ENCODE results near the gene OR2Z1. TPM values are rescaled to one million over a fixed set of nuclear protein-coding genes. Genes with fewer than 3 reads are reported as not detected.

Gene OR2Z1
- polyA plus RNA-seq, 1 donor (not counting 4 experiments of a cell fraction or from before 2014, with no cell fraction given), result not detected

GRCh38 chr19:8700956-8701355 lies 20.5 kb upstream of the OR2Z1 start:
- H3K79me2 ChIP-seq (ENCODE audit: control insufficient read depth, insufficient read depth, low read length), result no peaks in the 10 kb centered on the region
- no peak for DNase-seq (ENCODE audit: low read depth, low spot score)
- no peaks in the 10 kb centered on the region for H4K20me1 ChIP-seq (ENCODE audit: control insufficient read depth, extremely low read depth, insufficient read depth, low read length)
- H3K4me2 ChIP-seq (ENCODE audit: control insufficient read depth, extremely low read depth, insufficient read depth, low read depth, low read length), result no peak overlapping the region
- TF ChIP-seq EZH2 (IDR thresholded peaks at IDR 0.05; ENCODE audit: low read length) (no peak), CTCF (optimal IDR thresholded peaks at IDR 0.05 in 1 of 3, IDR thresholded peaks at IDR 0.05 in 1 of 3, conservative IDR thresholded peaks at IDR 0.05 in 1 of 3; ENCODE audit: extremely low read depth in 1 of 3, insufficient read depth in 2 of 3, low read length in 3 of 3) (no peak)
- FAIRE-seq, result no peak
- H3K27ac ChIP-seq (ENCODE audit: control insufficient read depth, insufficient read depth, low read length), result no peak overlapping the region
- dilution Hi-C loops (cut with MboI; ENCODE audit: extremely low pct_ligation_motif_present, low sequenced_read_pairs), result no loop called here
- no peak overlapping the region for H2AFZ ChIP-seq (ENCODE audit: control insufficient read depth, low read length)
- no peaks in the 10 kb centered on the region for H3K27me3 ChIP-seq (ENCODE audit: control insufficient read depth, extremely low read depth, insufficient read depth, low read length)
- no peaks in the 10 kb centered on the region for H3K4me1 ChIP-seq (ENCODE audit: control insufficient read depth, extremely low read depth, insufficient read depth, low read length)
- H3K4me3 ChIP-seq (ENCODE audit: control insufficient read depth in 2 of 3, extremely low read depth in 1 of 3, insufficient read depth in 2 of 3, low read depth in 1 of 3, low read length in 3 of 3), result no peak overlapping the region
- H3K9me3 ChIP-seq (ENCODE audit: control insufficient read depth, low read depth, low read length), result peaks cover 4% of the 10 kb centered on the region
- H3K9ac ChIP-seq (ENCODE audit: control insufficient read depth, extremely low read depth, insufficient read depth, low read length), result no peak overlapping the region
- no peaks in the 10 kb centered on the region for H3K36me3 ChIP-seq (ENCODE audit: control insufficient read depth in 2 of 2, extremely low read depth in 1 of 2, insufficient read depth in 2 of 2, low read length in 2 of 2)
- no peaks in the 10 kb centered on the region for H3K9me1 ChIP-seq (ENCODE audit: control insufficient read depth, extremely low read depth, insufficient read depth, low read length)

- Histone ChIP-seq H3K79me2 (ENCODE audit: control insufficient read depth, insufficient read depth, low read length) (no peaks in the 10 kb centered on the region), H3K9ac (ENCODE audit: control insufficient read depth, extremely low read depth, insufficient read depth, low read length) (no peak overlapping the region), H3K36me3 (ENCODE audit: control insufficient read depth in 2 of 2, extremely low read depth in 1 of 2, insufficient read depth in 2 of 2, low read length in 2 of 2) (no peaks in the 10 kb centered on the region), H3K27me3 (ENCODE audit: control insufficient read depth, extremely low read depth, insufficient read depth, low read length) (no peaks in the 10 kb centered on the region), H3K4me2 (ENCODE audit: control insufficient read depth, extremely low read depth, insufficient read depth, low read depth, low read length) (no peak overlapping the region), H3K4me3 (ENCODE audit: control insufficient read depth in 2 of 3, extremely low read depth in 1 of 3, insufficient read depth in 2 of 3, low read depth in 1 of 3, low read length in 3 of 3) (no peak overlapping the region), H3K9me1 (ENCODE audit: control insufficient read depth, extremely low read depth, insufficient read depth, low read length) (no peaks in the 10 kb centered on the region), H4K20me1 (ENCODE audit: control insufficient read depth, extremely low read depth, insufficient read depth, low read length) (no peaks in the 10 kb centered on the region), H2AFZ (ENCODE audit: control insufficient read depth, low read length) (no peak overlapping the region), H3K27ac (ENCODE audit: control insufficient read depth, insufficient read depth, low read length) (no peak overlapping the region), H3K9me3 (ENCODE audit: control insufficient read depth, low read depth, low read length) (peaks cover 4% of the 10 kb centered on the region), H3K4me1 (ENCODE audit: control insufficient read depth, extremely low read depth, insufficient read depth, low read length) (no peaks in the 10 kb centered on the region)
- FAIRE-seq (no peak), DNase-seq (ENCODE audit: low read depth, low spot score) (no peak)
- TF ChIP-seq CTCF (optimal IDR thresholded peaks at IDR 0.05 in 1 of 3, IDR thresholded peaks at IDR 0.05 in 1 of 3, conservative IDR thresholded peaks at IDR 0.05 in 1 of 3; ENCODE audit: extremely low read depth in 1 of 3, insufficient read depth in 2 of 3, low read length in 3 of 3) (no peak), EZH2 (IDR thresholded peaks at IDR 0.05; ENCODE audit: low read length) (no peak)
- dilution Hi-C loops (cut with MboI; ENCODE audit: extremely low pct_ligation_motif_present, low sequenced_read_pairs), result no loop called here
These were observed 19.1 kb upstream of the OR2Z1 start for GRCh38 chr19:8702350-8702749.

Data from keratinocyte (primary cell).